ENCODE data around the gene C5orf46. TPM values are rescaled to one million over a fixed set of nuclear protein-coding genes. Genes with fewer than 3 reads are reported as not detected.

The C5orf46 gene
- total and polyA plus RNA-seq, 4 experiments from 2014 or later = not detected

GRCh38 chr5:147849226-147849625 lies 57.1 kb downstream of the C5orf46 start:
- H3K27ac ChIP-seq (ENCODE audit: low read depth, low read length) = no peak overlapping the region
- no peaks in the 10 kb centered on the region for H3K4me1 ChIP-seq (ENCODE audit: insufficient read depth, low read length)
- Mint-ChIP-seq H3K36me3 (no peaks in the 10 kb centered on the region), H3K4me1 (no peaks in the 10 kb centered on the region), H3K27me3 (peaks cover 1 to 8% of the 10 kb centered on the region in 2 donors), H3K9me3 (no peaks in the 10 kb centered on the region), H3K27ac (no peak overlapping the region), H3K4me3 (no peak overlapping the region)
- CTCF ChIA-PET (ENCODE audit: partially characterized antibody) = interaction anchor here (3.2 kb wide), 1 partner anchor 10 kb away, joined by 16 read pairs; no protein-coding TSS in a partner anchor
- no peaks in the 10 kb centered on the region for H3K27me3 ChIP-seq (ENCODE audit: insufficient read depth, low read length)
- H3K9me3 ChIP-seq (ENCODE audit: control insufficient read depth in 1 of 2, low read length in 2 of 2) = no peaks in the 10 kb centered on the region
- H3K36me3 ChIP-seq (ENCODE audit: insufficient read depth, low read length) = no peaks in the 10 kb centered on the region
- intact Hi-C loops (cut with micrococcal nuclease) = no loop called here
- no peak overlapping the region for H3K4me3 ChIP-seq (ENCODE audit: low read length in 2 of 2)
- POLR2A ChIA-PET (ENCODE audit: partially characterized antibody) = no interaction called here
- no peak for DNase-seq

- Mint-ChIP-seq H3K4me3 (no peak overlapping the region), H3K4me1 (no peaks in the 10 kb centered on the region), H3K36me3 (no peaks in the 10 kb centered on the region), H3K9me3 (no peaks in the 10 kb centered on the region), H3K27ac (no peak overlapping the region), H3K27me3 (peaks cover 1 to 10% of the 10 kb centered on the region in 2 donors)
- no peak overlapping the region for H3K4me3 ChIP-seq (ENCODE audit: low read length in 2 of 2)
- ChIA-PET POLR2A (ENCODE audit: partially characterized antibody) (no interaction called here), CTCF (ENCODE audit: partially characterized antibody) (interaction anchor here (2.0 to 3.4 kb wide), 2 partner anchors 12 to 13 kb away, joined by 6 to 9 read pairs; no protein-coding TSS in a partner anchor)
- no peaks in the 10 kb centered on the region for H3K36me3 ChIP-seq (ENCODE audit: insufficient read depth, low read length)
- no peaks in the 10 kb centered on the region for H3K27me3 ChIP-seq (ENCODE audit: insufficient read depth, low read length)
- H3K9me3 ChIP-seq (ENCODE audit: control insufficient read depth in 1 of 2, low read length in 2 of 2) = no peaks in the 10 kb centered on the region
- H3K4me1 ChIP-seq (ENCODE audit: insufficient read depth, low read length) = no peaks in the 10 kb centered on the region
- intact Hi-C loops (cut with micrococcal nuclease) = no loop called here
- no peak for DNase-seq
- no peak overlapping the region for H3K27ac ChIP-seq (ENCODE audit: low read depth, low read length)
Observed at GRCh38 chr5:147845618-147846017, 60.7 kb downstream of the C5orf46 start.

GRCh38 chr5:147844846-147845245 lies 61.5 kb downstream of the C5orf46 start:
- Histone ChIP-seq H3K27me3 (ENCODE audit: insufficient read depth, low read length) (no peaks in the 10 kb centered on the region), H3K4me3 (ENCODE audit: low read length in 2 of 2) (no peak overlapping the region), H3K9me3 (ENCODE audit: control insufficient read depth in 1 of 2, low read length in 2 of 2) (no peaks in the 10 kb centered on the region), H3K4me1 (ENCODE audit: insufficient read depth, low read length) (no peaks in the 10 kb centered on the region), H3K27ac (ENCODE audit: low read depth, low read length) (no peak overlapping the region), H3K36me3 (ENCODE audit: insufficient read depth, low read length) (no peaks in the 10 kb centered on the region)
- no peak for DNase-seq
- POLR2A ChIA-PET (ENCODE audit: partially characterized antibody) = no interaction called here
- intact Hi-C loops (cut with micrococcal nuclease) = no loop called here
- no peaks in the 10 kb centered on the region for H3K36me3 Mint-ChIP-seq
- H3K4me1 Mint-ChIP-seq = no peaks in the 10 kb centered on the region
- H3K4me3 Mint-ChIP-seq = no peak overlapping the region
- peaks cover 1 to 10% of the 10 kb centered on the region in 2 donors for H3K27me3 Mint-ChIP-seq
- H3K9me3 Mint-ChIP-seq = no peaks in the 10 kb centered on the region
- CTCF ChIA-PET (ENCODE audit: partially characterized antibody) = interaction anchor here (2.0 to 3.4 kb wide), 2 partner anchors 12 to 13 kb away, joined by 6 to 9 read pairs; no protein-coding TSS in a partner anchor
- H3K27ac Mint-ChIP-seq = no peak overlapping the region

- intact Hi-C loops (cut with micrococcal nuclease) = no loop called here
- no peak for DNase-seq
- Mint-ChIP-seq H3K27ac (no peak overlapping the region), H3K9me3 (no peaks in the 10 kb centered on the region), H3K36me3 (no peaks in the 10 kb centered on the region), H3K4me1 (no peaks in the 10 kb centered on the region), H3K4me3 (no peak overlapping the region), H3K27me3 (peaks cover 1 to 5% of the 10 kb centered on the region in 2 donors)
- ChIA-PET CTCF (ENCODE audit: partially characterized antibody) (interaction anchor here (1.5 to 3.4 kb wide), 2 partner anchors 12 to 15 kb away, joined by 3 to 9 read pairs; no protein-coding TSS in a partner anchor), POLR2A (ENCODE audit: partially characterized antibody) (no interaction called here)
- Histone ChIP-seq H3K27me3 (ENCODE audit: insufficient read depth, low read length) (no peaks in the 10 kb centered on the region), H3K4me1 (ENCODE audit: insufficient read depth, low read length) (no peaks in the 10 kb centered on the region), H3K9me3 (ENCODE audit: control insufficient read depth in 1 of 2, low read length in 2 of 2) (no peaks in the 10 kb centered on the region), H3K27ac (ENCODE audit: low read depth, low read length) (no peak overlapping the region), H3K4me3 (ENCODE audit: low read length in 2 of 2) (no peak overlapping the region), H3K36me3 (ENCODE audit: insufficient read depth, low read length) (no peaks in the 10 kb centered on the region)
Observed at GRCh38 chr5:147842869-147843268, 63.5 kb downstream of the C5orf46 start.

Other genes starting within 250 kb of the C5orf46 start
- 1 to 10 TPM in 1 of 2 experiments, under 1 TPM in 1; 0.84 to 1.2 TPM for gene JAKMIP2, start 123.8 kb downstream of the C5orf46 start, total RNA-seq
- 1 to 10 TPM in 1 of 2 donors, under 1 TPM in 1; 0.32 to 1.7 TPM for gene JAKMIP2, start 123.8 kb downstream of the C5orf46 start, polyA plus RNA-seq
- not detected for gene SPINK1, start 74.9 kb downstream of the C5orf46 start, total RNA-seq
- gene SPINK1, start 74.9 kb downstream of the C5orf46 start, polyA plus RNA-seq = not detected
- gene SCGB3A2, start 27.8 kb downstream of the C5orf46 start, total RNA-seq = not detected
- gene SCGB3A2, start 27.8 kb downstream of the C5orf46 start, polyA plus RNA-seq = not detected
- not detected for gene SPINK5, start 157.4 kb upstream of the C5orf46 start, total RNA-seq
- not detected for gene SPINK5, start 157.4 kb upstream of the C5orf46 start, polyA plus RNA-seq

Data from CD4-positive, alpha-beta memory T cell (primary cell).